ENCODE results near the gene APRT. TPM values are rescaled to one million over a fixed set of nuclear protein-coding genes. Genes with fewer than 3 reads are reported as not detected.
A peak's percentile ranks its signal among the peaks of the same experiment; 100 is the strongest.

APRT gene
- total and polyA plus RNA-seq, 10 of the 15 experiments (the other 5 are each of a cell fraction or from before 2014, with no cell fraction given): 30.6 to 495 (median 166) TPM

- TF ChIP-seq HSF1 (IDR thresholded peaks at IDR 0.05; ENCODE audit: low read depth, low read length): no peak
- 0 out of 2 replicates have a peak, but pooled peaks have one; percentile 18 for TF ChIP-seq TCF3 (IDR thresholded peaks at IDR 0.05; ENCODE audit: borderline replicate concordance, insufficient read depth, low read depth, low read length)
- TF ChIP-seq BCL3 (IDR thresholded peaks at IDR 0.05; ENCODE audit: borderline replicate concordance, insufficient read depth, low read depth, low read length, poor library complexity, severe bottlenecking): peak; percentile 50
- peak; percentile 48 for TF ChIP-seq SMAD5 (IDR thresholded peaks at IDR 0.05; ENCODE audit: low read depth)
- TF ChIP-seq CHD2 (IDR thresholded peaks at IDR 0.05; ENCODE audit: borderline replicate concordance, low read depth, low read length): peak; percentile 51; the same call in 1 of the 2 replicates
- TF ChIP-seq SRF (IDR thresholded peaks at IDR 0.05; ENCODE audit: low read depth in 2 of 2, low read length in 2 of 2): peak in 1 of 2 experiments; percentile 34; a peak in 1 of 4 replicates
- TF ChIP-seq CREM (IDR thresholded peaks at IDR 0.05; ENCODE audit: low read depth): no peak; the same call in 1 of the 2 replicates
- peak; percentile 58 for TF ChIP-seq IKZF1 (conservative IDR thresholded peaks at IDR 0.05)
Measured at GRCh38 chr16:88811769-88812512, at the start of gene APRT (continued).

- ChIA-PET SMC1A (ENCODE audit: uncharacterized antibody, unreplicated experiment) (no interaction called here), CTCF (no interaction called here), POLR2A (no interaction called here), RAD21 (ENCODE audit: unreplicated experiment) (no interaction called here)
- Histone ChIP-seq H3K9me3 (replicated peaks; ENCODE audit: control insufficient read depth, insufficient read depth, low read length) (no peaks in the 10 kb centered on the region), H3K79me2 (ENCODE audit: control insufficient read depth, insufficient read depth, low read length) (peaks cover 11% of the 10 kb centered on the region), H3K27me3 (replicated peaks in 1 of 2; ENCODE audit: control insufficient read depth in 2 of 2, insufficient read depth in 2 of 2, low read length in 1 of 2) (no peaks in the 10 kb centered on the region), H3K36me3 (ENCODE audit: control insufficient read depth in 2 of 2, insufficient read depth in 2 of 2, low read length in 1 of 2) (peaks cover 4 to 5% of the 10 kb centered on the region in 2 experiments; a peak in 3 of 4 replicates), H3K9ac (ENCODE audit: control insufficient read depth, insufficient read depth, low read length) (no peak overlapping the region), H2AFZ (ENCODE audit: control insufficient read depth, low read depth, low read length) (no peak overlapping the region), H3K4me2 (ENCODE audit: control insufficient read depth, insufficient read depth) (no peak overlapping the region), H4K20me1 (ENCODE audit: control insufficient read depth, insufficient read depth) (no peaks in the 10 kb centered on the region), H3K27ac (ENCODE audit: control insufficient read depth, insufficient read depth) (no peak overlapping the region), H3K4me3 (no peak overlapping the region), H3K4me1 (ENCODE audit: control insufficient read depth, insufficient read depth, low read length) (peaks cover 8% of the 10 kb centered on the region)
- WGBS (ENCODE audit: insufficient coverage, insufficient replicate concordance, low lambda C conversion rate, missing lambda C conversion rate): 94% methylated on average over 19 of the region's 19 CpGs
- no TSS peak for BruUV-seq (replicated peaks)
- no peak for DNase-seq (ENCODE audit: low read depth, low spot score)
- no peak for FAIRE-seq
- ATAC-seq: no peak
- intact Hi-C loops (cut with micrococcal nuclease; ENCODE audit: unreplicated experiment) (no loop called here), in situ Hi-C loops (cut with MboI) (no loop called here)
- TF ChIP-seq TBL1XR1 (IDR thresholded peaks at IDR 0.05; ENCODE audit: low read depth, low read length) (no peak), ZBTB4 (CRISPR knock-in tag; IDR thresholded peaks at IDR 0.05) (no peak), NR2C1 (IDR thresholded peaks at IDR 0.05) (no peak), ATF7 (IDR thresholded peaks at IDR 0.05; ENCODE audit: low read depth) (no peak), CBX3 (IDR thresholded peaks at IDR 0.05; ENCODE audit: borderline replicate concordance, low read depth) (no peak), SIN3A (IDR thresholded peaks at IDR 0.05; ENCODE audit: low read depth, low read length) (no peak)
Measured at GRCh38 chr16:88861359-88861758, 49.6 kb upstream of the APRT start.

All from GM12878 (cell line).